NB4 (cell line): ENCODE measurements around the gene TGFBR3.

ENCODE experiments used
- POLR2A ChIP-seq: IDR thresholded peaks from 2 replicates; pipeline ENCODE4 v1.6.1; 2011; ENCODE audit warnings: mild to moderate bottlenecking; ENCODE audit not compliant: insufficient read length; ENCODE audit errors: extremely low read depth
- TF ChIP-seq, protein P1 (sequence below): IDR thresholded peaks from one replicate; pipeline ENCODE4 v1.5.1; 2012; ENCODE audit warnings: low read depth, low read length
- TF ChIP-seq, protein P2 (sequence below): IDR thresholded peaks from 2 replicates; pipeline ENCODE4 v1.6.1; 2011; ENCODE audit warnings: low read depth, low read length

DNA sequence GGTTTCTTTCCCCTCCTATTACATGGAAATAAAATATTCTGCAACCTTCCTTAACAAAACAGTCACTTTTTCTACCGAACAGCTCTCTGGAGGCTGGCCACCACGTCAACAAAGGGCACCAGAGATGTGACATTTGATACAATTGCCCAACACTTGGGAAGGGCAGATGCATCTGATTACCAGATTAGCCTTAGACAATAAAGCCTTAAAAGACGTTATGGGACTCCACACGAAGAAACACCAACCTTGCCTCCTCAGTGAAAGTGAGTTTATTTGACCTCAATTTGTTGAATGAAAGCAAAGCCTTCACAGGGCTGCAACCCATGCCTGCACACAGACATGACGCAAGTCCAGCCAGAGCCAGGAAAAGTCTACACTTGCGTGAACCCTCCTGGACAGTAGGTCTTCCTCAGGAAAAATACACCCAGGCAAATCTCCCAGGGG, 136.1 kb downstream of the TGFBR3 start:
- TF ChIP-seq, protein P1, sequence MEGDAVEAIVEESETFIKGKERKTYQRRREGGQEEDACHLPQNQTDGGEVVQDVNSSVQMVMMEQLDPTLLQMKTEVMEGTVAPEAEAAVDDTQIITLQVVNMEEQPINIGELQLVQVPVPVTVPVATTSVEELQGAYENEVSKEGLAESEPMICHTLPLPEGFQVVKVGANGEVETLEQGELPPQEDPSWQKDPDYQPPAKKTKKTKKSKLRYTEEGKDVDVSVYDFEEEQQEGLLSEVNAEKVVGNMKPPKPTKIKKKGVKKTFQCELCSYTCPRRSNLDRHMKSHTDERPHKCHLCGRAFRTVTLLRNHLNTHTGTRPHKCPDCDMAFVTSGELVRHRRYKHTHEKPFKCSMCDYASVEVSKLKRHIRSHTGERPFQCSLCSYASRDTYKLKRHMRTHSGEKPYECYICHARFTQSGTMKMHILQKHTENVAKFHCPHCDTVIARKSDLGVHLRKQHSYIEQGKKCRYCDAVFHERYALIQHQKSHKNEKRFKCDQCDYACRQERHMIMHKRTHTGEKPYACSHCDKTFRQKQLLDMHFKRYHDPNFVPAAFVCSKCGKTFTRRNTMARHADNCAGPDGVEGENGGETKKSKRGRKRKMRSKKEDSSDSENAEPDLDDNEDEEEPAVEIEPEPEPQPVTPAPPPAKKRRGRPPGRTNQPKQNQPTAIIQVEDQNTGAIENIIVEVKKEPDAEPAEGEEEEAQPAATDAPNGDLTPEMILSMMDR, result no peak
- no peak for TF ChIP-seq POLR2A
- TF ChIP-seq, protein P2, sequence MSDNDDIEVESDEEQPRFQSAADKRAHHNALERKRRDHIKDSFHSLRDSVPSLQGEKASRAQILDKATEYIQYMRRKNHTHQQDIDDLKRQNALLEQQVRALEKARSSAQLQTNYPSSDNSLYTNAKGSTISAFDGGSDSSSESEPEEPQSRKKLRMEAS, result no peak
